ENCODE results near the gene LRRC41. TPM values are rescaled to one million over a fixed set of nuclear protein-coding genes. Genes with fewer than 3 reads are reported as not detected.
A peak's percentile ranks its signal among the peaks of the same experiment; 100 is the strongest.
"Not testable (repeated sequence)": the region's sequence is repeated elsewhere in the genome, so short reads cannot be mapped to it uniquely, and the experiment has no call there.

LRRC41 gene
- total and polyA plus RNA-seq, 12 donors: 15.4 to 52.5 (median 41.7) TPM

GRCh38 chr1:46244656-46245371, 58.6 kb downstream of the LRRC41 start:
- DNase-seq (no peak), ATAC-seq (no peak)
- peak in 6 of 9 donors; percentile 17 to 46 (median 41) for TF ChIP-seq CTCF (IDR thresholded peaks at IDR 0.05)
- Histone ChIP-seq H3K27me3 (no peaks in the 10 kb centered on the region), H3K27ac (peak overlapping the region in 1 of 10 donors; percentile 5), H3K9me3 (no peaks in the 10 kb centered on the region), H3K4me3 (no peak overlapping the region), H3K36me3 (peaks cover 0 to under 1% (median 0%) of the 10 kb centered on the region in 9 donors), H3K4me1 (peaks cover 2 to 22% (median 13%) of the 10 kb centered on the region in 9 donors)
- intact Hi-C loops (cut with DNase I): loop anchor here in 5 of 10 donors (5.0 to 10.0 kb wide), 4 partner anchors 52 to 102 kb away; partner anchors contain the start of genes NSUN4 (in 3 of the 5), LRRC41 (in 2 of the 5) and UQCRH (in 2 of the 5)
- 67 to 80% methylated on average over 3 of the region's 3 CpGs for WGBS, 2 donors

- not testable (repeated sequence) for H3K4me3 ChIP-seq, H3K27ac ChIP-seq, H3K36me3 ChIP-seq, H3K27me3 ChIP-seq, ATAC-seq, H3K9me3 ChIP-seq, DNase-seq
- intact Hi-C loops (cut with DNase I): loop anchor here in 3 of 10 donors (10.0 kb wide), 1 partner anchor 101 kb away; the partner anchor contains the start of gene NSUN4 (in 3 of the 3)
- peaks cover 2 to 22% (median 13%) of the 10 kb centered on the region in 9 donors for H3K4me1 ChIP-seq
- WGBS, 2 donors: 92 to 93% methylated on average over 3 of the region's 3 CpGs
Observed at GRCh38 chr1:46243831-46244230, 59.6 kb downstream of the LRRC41 start.

- no peak for DNase-seq
- no peak for TF ChIP-seq CTCF (IDR thresholded peaks at IDR 0.05)
- Histone ChIP-seq H3K4me1 (peaks cover under 1 to 18% (median 9%) of the 10 kb centered on the region in 9 donors), H3K27me3 (no peaks in the 10 kb centered on the region), H3K9me3 (no peaks in the 10 kb centered on the region), H3K27ac (no peak overlapping the region), H3K36me3 (no peaks in the 10 kb centered on the region), H3K4me3 (no peak overlapping the region)
- intact Hi-C loops (cut with DNase I): loop anchor here in 3 of 10 donors (10.0 kb wide), 1 partner anchor 102 kb away; the partner anchor contains the start of gene NSUN4 (in 3 of the 3)
- WGBS, 2 donors: 63 to 83% methylated on average over 1 of the region's 1 CpG
- no peak for ATAC-seq
Observed at GRCh38 chr1:46242918-46243317, 60.5 kb downstream of the LRRC41 start.

GRCh38 chr1:46241733-46242132, 61.7 kb downstream of the LRRC41 start:
- not testable (repeated sequence) for H3K36me3 ChIP-seq, ATAC-seq, H3K27ac ChIP-seq, DNase-seq, H3K27me3 ChIP-seq, H3K4me3 ChIP-seq, H3K9me3 ChIP-seq
- intact Hi-C loops (cut with DNase I): loop anchor here in 3 of 10 donors (10.0 kb wide), 1 partner anchor 103 kb away; the partner anchor contains the start of gene NSUN4 (in 3 of the 3)
- peaks cover 0 to 11% (median 6%) of the 10 kb centered on the region in 9 donors for H3K4me1 ChIP-seq
- 87 to 90% methylated on average over 8 to 11 of the region's 38 CpGs for WGBS, 2 donors

- H3K4me3 ChIP-seq; H3K27me3 ChIP-seq; H3K27ac ChIP-seq; ATAC-seq; H3K4me1 ChIP-seq; intact Hi-C loops (cut with DNase I); H3K36me3 ChIP-seq; DNase-seq: not testable (repeated sequence)
- peaks cover 0 to 11% (median 4%) of the 10 kb centered on the region in 11 donors for H3K9me3 ChIP-seq
- 75 to 85% methylated on average over 1 of the region's 1 CpG for whole genome bisulfite sequencing, 2 donors
Observed at GRCh38 chr1:46238865-46239264, 64.6 kb downstream of the LRRC41 start.
